Erythroblast (primary cell): ENCODE results near the gene CNIH2.

Source experiments
- GATA1 ChIP-seq: IDR thresholded peaks from 2 replicates; pipeline ENCODE4 v1.6.1; 2011; ENCODE audit warnings: low read depth, mild to moderate bottlenecking, control low read depth, low read length, moderate library complexity
- POLR2A ChIP-seq: IDR thresholded peaks from 2 replicates; pipeline ENCODE4 v1.6.1; 2011; ENCODE audit warnings: mild to moderate bottlenecking, low read length

DNA sequence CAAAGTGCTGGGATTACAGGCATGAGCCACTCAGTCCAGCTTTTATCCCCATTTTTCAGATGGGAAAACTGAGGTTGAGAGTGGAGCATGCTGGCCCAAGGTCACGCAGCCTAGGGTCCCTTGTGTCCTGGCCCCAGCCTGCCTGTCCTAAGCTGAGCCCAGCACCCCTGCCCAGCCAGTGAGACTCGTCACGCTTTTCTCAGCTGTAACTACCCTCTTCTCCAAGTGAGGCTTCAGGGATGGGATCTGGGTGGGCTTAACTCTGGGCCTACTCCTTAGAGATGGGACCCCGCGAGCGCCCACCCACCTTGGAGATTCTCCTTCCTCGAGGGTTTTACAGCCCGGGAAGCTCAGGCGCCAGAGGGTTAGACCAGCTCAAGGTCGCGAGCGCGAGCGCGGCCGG, 13.3 kb downstream of the CNIH2 start:
- no peak for TF ChIP-seq POLR2A
- TF ChIP-seq GATA1 = no peak
